ENCODE results near the gene PHLDB2.

DNA sequence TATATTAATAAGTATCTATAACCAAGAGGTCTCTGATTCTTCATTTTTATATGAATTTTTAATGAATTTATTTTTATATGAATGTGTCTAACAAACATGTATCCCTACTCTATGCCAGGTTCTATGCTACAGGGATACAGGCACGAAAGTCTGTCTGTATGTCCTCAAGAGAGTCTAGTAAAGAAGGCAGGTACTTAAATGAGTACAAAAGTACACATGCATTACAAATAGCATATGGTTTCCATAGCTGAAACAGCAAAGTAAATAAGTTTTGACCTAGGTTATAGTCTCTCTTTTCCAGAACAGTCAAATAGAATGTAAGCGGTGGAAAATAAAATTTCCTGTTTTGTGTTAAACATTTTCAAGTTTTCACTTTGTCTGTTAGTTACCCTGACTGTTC lies 106.4 kb downstream of the PHLDB2 start:
- TF ChIP-seq SIN3A (IDR thresholded peaks at IDR 0.05; ENCODE audit: borderline replicate concordance, insufficient read depth, low read length) (no peak), TAF1 (IDR thresholded peaks at IDR 0.05; ENCODE audit: borderline replicate concordance, insufficient read depth, low read length) (no peak), POLR2AphosphoS5 (IDR thresholded peaks at IDR 0.05; ENCODE audit: low read depth, low read length) (no peak), FOXP2 (optimal IDR thresholded peaks at IDR 0.05; ENCODE audit: borderline replicate concordance, extremely low read depth, extremely low read length, insufficient read depth) (no peak)
- TF ChIP-seq, protein P1, sequence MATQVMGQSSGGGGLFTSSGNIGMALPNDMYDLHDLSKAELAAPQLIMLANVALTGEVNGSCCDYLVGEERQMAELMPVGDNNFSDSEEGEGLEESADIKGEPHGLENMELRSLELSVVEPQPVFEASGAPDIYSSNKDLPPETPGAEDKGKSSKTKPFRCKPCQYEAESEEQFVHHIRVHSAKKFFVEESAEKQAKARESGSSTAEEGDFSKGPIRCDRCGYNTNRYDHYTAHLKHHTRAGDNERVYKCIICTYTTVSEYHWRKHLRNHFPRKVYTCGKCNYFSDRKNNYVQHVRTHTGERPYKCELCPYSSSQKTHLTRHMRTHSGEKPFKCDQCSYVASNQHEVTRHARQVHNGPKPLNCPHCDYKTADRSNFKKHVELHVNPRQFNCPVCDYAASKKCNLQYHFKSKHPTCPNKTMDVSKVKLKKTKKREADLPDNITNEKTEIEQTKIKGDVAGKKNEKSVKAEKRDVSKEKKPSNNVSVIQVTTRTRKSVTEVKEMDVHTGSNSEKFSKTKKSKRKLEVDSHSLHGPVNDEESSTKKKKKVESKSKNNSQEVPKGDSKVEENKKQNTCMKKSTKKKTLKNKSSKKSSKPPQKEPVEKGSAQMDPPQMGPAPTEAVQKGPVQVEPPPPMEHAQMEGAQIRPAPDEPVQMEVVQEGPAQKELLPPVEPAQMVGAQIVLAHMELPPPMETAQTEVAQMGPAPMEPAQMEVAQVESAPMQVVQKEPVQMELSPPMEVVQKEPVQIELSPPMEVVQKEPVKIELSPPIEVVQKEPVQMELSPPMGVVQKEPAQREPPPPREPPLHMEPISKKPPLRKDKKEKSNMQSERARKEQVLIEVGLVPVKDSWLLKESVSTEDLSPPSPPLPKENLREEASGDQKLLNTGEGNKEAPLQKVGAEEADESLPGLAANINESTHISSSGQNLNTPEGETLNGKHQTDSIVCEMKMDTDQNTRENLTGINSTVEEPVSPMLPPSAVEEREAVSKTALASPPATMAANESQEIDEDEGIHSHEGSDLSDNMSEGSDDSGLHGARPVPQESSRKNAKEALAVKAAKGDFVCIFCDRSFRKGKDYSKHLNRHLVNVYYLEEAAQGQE (IDR thresholded peaks at IDR 0.05; ENCODE audit: insufficient read depth in 1 of 2, low read depth in 2 of 2, low read length in 2 of 2), result no peak
